ENCODE results near the gene VAMP5. TPM values are rescaled to one million over a fixed set of nuclear protein-coding genes. Genes with fewer than 3 reads are reported as not detected.
A peak's percentile ranks its signal among the peaks of the same experiment; 100 is the strongest.

The VAMP5 gene
- polyA plus RNA-seq, 1 donor = 18.0 TPM

DNA sequence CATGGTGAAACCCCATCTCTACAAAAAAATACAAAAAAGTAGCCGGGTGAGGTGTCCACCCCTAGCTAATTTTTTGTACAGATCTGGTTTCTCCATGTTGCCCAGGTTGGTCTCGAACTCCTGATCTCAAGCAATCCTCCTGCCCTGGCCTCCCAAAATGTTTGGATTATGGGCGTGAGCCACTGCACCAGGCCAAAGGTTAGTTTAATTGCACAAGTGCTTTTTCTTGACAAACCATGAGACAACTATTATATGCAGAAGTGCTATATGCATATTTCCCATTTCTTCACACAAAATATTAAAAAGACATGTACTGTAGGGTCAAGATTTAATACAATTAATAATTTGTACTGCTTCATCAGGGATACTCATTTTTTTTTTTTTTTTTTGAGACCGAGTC, 18.0 kb upstream of the VAMP5 start:
- H3K4me1 ChIP-seq (ENCODE audit: control insufficient read depth, insufficient read depth, low read length) = no peaks in the 10 kb centered on the region
- H3K36me3 ChIP-seq (ENCODE audit: control insufficient read depth, insufficient read depth, low read length) = no peaks in the 10 kb centered on the region
- H3K27me3 ChIP-seq (ENCODE audit: control insufficient read depth, insufficient read depth, low read length) = no peaks in the 10 kb centered on the region
- DNase-seq = no peak
- WGBS (ENCODE audit: insufficient coverage, low lambda C conversion rate) = no CpG with 5 or more reads among the region's 4 CpGs
- H3K27ac ChIP-seq (ENCODE audit: low read length) = no peak overlapping the region
- no peak overlapping the region for H3K4me3 ChIP-seq (ENCODE audit: low read length)
- no peaks in the 10 kb centered on the region for H3K9me3 ChIP-seq (ENCODE audit: control insufficient read depth, low read depth, low read length)

DNA sequence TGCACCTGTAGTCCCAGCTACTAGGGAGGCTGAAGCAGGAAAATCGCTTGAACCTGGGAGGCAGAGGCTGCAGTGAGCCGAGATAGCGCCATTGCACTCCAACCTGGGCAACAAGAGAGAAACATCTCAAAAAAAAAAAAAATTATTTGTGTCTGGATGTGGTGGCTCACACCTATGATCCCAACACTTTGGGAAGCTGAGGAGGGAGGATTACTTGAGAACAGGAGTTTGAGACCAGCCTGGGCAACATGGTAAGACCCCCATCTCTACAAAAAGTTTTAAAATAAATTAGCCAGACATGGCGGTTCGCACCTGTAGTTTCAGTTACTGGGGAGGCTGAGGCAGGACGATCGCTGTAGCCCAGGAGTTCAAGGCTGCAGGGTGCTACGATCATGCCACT, 8.5 kb upstream of the VAMP5 start:
- Histone ChIP-seq H3K27ac (ENCODE audit: low read length) (no peak overlapping the region), H3K27me3 (ENCODE audit: control insufficient read depth, insufficient read depth, low read length) (peaks cover 4% of the 10 kb centered on the region), H3K4me3 (ENCODE audit: low read length) (no peak overlapping the region), H3K4me1 (ENCODE audit: control insufficient read depth, insufficient read depth, low read length) (peaks cover 27% of the 10 kb centered on the region), H3K36me3 (ENCODE audit: control insufficient read depth, insufficient read depth, low read length) (no peaks in the 10 kb centered on the region), H3K9me3 (ENCODE audit: control insufficient read depth, low read depth, low read length) (no peaks in the 10 kb centered on the region)
- WGBS (ENCODE audit: insufficient coverage, low lambda C conversion rate) = 97% methylated on average over 3 of the region's 8 CpGs
- no peak for DNase-seq

DNA sequence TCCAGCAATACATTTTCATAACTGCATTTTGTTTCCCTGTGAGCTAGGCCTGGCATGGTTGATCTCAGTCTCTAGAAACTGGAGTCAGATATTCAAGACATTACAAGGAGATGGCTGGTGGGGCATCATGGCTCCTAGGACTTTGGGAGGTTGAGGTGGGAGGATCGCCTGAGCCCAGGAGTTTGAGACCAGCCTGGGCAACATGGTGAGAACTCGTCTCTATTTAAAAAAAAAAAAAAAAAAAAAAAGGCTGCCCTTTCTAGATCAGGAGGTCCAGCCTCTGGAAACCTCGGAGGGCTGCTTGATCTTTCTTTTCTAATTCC, 7.2 kb upstream of the VAMP5 start:
- Histone ChIP-seq H3K27ac (ENCODE audit: low read length) (peak overlapping the region; percentile 84), H3K9me3 (ENCODE audit: control insufficient read depth, low read depth, low read length) (no peaks in the 10 kb centered on the region), H3K4me3 (ENCODE audit: low read length) (no peak overlapping the region), H3K27me3 (ENCODE audit: control insufficient read depth, insufficient read depth, low read length) (peaks cover 4% of the 10 kb centered on the region), H3K4me1 (ENCODE audit: control insufficient read depth, insufficient read depth, low read length) (peaks cover 27% of the 10 kb centered on the region), H3K36me3 (ENCODE audit: control insufficient read depth, insufficient read depth, low read length) (peaks cover 7% of the 10 kb centered on the region)
- 20% methylated on average over 1 of the region's 3 CpGs for WGBS (ENCODE audit: insufficient coverage, low lambda C conversion rate)
- no peak for DNase-seq

DNA sequence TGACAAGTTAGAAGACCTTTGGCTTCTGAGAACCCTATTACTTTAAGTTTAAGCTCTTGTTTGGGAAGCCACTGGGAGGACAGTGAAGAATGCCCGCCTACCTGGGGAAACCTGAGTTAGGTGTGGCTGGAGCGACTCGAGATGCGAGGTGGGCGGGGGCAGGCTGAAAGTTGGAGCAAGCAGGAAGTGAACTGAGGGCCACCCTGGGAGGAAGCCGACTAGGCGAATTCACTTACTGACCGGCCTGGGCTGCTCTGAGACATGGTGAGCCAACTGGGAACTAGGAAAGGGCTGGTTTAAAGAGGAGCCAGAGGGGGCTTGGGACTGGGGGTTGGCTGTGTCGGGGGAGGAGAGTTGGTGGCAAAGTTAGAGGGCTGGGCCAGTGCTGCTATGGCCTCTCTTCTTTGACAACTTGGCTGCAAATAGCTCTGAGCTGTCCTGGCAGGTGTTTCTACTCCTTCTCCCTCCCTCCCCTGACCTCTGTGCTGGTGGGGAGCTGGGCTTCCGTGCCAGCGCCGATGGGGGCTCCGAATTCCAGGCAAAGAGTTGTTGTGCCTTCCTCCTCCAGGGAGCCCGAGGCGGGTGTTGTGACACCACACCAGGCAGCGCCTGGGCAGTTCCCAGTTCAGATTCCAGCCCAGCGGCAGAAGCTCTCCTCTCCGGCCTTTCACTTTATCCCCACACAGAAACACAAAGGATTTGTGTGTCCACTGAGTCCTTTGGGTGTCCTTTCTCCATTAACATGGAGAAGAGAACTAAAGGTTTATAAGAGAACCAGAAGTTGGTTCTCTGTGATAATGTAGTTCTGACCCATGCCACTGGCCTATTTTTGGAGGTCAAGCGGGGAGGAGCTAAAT, 6.6 kb upstream of the VAMP5 start, which contains the start of gene VAMP8:
TSS of gene VAMP8 (plus strand) at position 201 of the 857 bp plus-strand sequence. CDS start at position 262, 61 bp downstream.
- no peaks in the 10 kb centered on the region for H3K9me3 ChIP-seq (ENCODE audit: control insufficient read depth, low read depth, low read length)
- DNase-seq = peak; percentile 80 to 91
- H3K4me3 ChIP-seq (ENCODE audit: low read length) = peak within 1 kb of the TSS; percentile 63
- H3K27ac ChIP-seq (ENCODE audit: low read length) = peak within 1 kb of the TSS; percentile 84
- H3K27me3 ChIP-seq (ENCODE audit: control insufficient read depth, insufficient read depth, low read length) = no peaks in the 10 kb centered on the region
- WGBS (ENCODE audit: insufficient coverage, low lambda C conversion rate) = no CpG with 5 or more reads among the region's 19 CpGs
- peaks cover 27% of the 10 kb centered on the region for H3K4me1 ChIP-seq (ENCODE audit: control insufficient read depth, insufficient read depth, low read length)
- H3K36me3 ChIP-seq (ENCODE audit: control insufficient read depth, insufficient read depth, low read length) = peaks cover 13% of the 10 kb centered on the region

DNA sequence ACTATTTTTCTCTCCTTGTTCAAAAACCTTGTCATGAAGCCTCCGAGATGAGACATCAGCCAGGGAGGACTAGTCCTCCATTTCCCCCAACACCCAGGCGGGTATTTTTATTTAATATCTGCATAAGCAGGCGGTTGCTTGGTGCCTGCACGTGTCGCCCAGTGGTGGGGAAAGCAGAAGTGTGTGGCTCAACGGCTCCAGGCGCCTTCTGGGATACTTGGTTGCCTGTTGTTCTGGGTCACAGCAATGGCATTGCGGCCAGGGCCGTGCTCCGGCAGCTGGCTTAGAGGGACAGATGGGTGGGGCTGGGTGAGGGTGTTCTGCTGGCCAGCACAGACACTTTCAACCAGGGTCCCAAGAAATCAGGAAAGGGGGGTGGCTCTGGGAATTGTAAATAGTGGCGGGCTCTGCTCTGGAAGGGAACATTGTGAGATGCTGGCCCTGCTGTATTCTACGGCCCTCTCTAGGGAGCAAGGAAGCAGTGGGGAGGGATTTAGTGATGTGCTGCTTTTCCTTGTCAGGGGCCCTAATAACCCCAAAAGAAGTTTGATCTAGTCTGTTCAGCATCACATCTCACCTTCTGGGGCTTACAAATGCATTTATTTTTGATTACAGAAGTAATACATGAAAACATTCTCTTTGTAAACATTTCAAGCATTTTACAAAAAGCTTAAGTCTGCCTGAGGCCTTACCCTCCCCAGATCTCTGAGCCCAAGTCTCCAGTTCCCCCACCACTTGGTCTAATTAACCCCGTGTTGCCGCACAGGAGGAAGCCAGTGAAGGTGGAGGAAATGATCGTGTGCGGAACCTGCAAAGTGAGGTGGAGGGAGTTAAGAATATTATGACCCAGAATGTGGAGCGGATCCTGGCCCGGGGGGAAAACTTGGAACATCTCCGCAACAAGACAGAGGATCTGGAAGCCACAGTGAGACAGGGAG, 5.7 kb upstream of the VAMP5 start:
- peaks cover 27% of the 10 kb centered on the region for H3K4me1 ChIP-seq (ENCODE audit: control insufficient read depth, insufficient read depth, low read length)
- peaks cover 13% of the 10 kb centered on the region for H3K36me3 ChIP-seq (ENCODE audit: control insufficient read depth, insufficient read depth, low read length)
- peak overlapping the region; percentile 63 for H3K4me3 ChIP-seq (ENCODE audit: low read length)
- peak in 1 of 2 donors; percentile 41 for DNase-seq
- H3K27ac ChIP-seq (ENCODE audit: low read length) = peak overlapping the region; percentile 84
- H3K27me3 ChIP-seq (ENCODE audit: control insufficient read depth, insufficient read depth, low read length) = no peaks in the 10 kb centered on the region
- no CpG with 5 or more reads among the region's 19 CpGs for WGBS (ENCODE audit: insufficient coverage, low lambda C conversion rate)
- H3K9me3 ChIP-seq (ENCODE audit: control insufficient read depth, low read depth, low read length) = no peaks in the 10 kb centered on the region

DNA sequence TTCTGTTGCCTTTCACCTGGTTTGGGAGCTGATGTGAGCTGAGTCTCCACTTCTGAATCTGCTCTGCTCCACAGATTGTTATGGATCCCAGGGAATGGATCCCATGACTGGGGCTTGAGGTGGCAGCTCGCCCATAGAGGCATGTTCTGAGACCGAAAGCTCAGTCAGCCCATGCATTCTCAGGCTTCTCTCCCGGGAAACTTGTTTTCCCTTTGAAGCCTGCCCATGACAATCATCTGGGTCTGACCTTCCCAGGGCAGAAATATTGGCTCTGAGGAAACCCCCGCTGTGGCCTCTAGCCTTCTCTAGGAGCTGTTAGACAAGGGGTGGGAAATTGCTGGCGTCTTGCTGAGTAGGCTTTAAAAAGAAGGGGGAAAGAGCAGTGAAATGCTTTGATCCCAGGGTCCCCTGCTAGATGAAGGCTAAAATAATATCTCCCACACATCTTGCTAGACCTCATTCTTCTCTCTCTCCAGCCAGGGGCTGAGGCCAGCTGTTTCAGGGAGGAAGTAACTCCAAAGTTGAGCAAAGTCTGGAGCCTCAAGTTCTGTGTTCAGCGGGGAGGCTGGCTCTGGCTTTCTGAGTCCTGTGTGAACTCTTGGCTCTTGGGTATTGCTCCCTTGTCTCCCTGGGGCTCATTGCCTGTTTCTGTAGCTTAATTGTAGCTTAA, 4.8 kb upstream of the VAMP5 start:
- peaks cover 32% of the 10 kb centered on the region for H3K4me1 ChIP-seq (ENCODE audit: control insufficient read depth, insufficient read depth, low read length)
- no peak overlapping the region for H3K27ac ChIP-seq (ENCODE audit: low read length)
- no peaks in the 10 kb centered on the region for H3K27me3 ChIP-seq (ENCODE audit: control insufficient read depth, insufficient read depth, low read length)
- no peak overlapping the region for H3K4me3 ChIP-seq (ENCODE audit: low read length)
- H3K36me3 ChIP-seq (ENCODE audit: control insufficient read depth, insufficient read depth, low read length) = peaks cover 13% of the 10 kb centered on the region
- H3K9me3 ChIP-seq (ENCODE audit: control insufficient read depth, low read depth, low read length) = no peaks in the 10 kb centered on the region
- WGBS (ENCODE audit: insufficient coverage, low lambda C conversion rate) = no CpG with 5 or more reads among the region's 6 CpGs
- DNase-seq = no peak

DNA sequence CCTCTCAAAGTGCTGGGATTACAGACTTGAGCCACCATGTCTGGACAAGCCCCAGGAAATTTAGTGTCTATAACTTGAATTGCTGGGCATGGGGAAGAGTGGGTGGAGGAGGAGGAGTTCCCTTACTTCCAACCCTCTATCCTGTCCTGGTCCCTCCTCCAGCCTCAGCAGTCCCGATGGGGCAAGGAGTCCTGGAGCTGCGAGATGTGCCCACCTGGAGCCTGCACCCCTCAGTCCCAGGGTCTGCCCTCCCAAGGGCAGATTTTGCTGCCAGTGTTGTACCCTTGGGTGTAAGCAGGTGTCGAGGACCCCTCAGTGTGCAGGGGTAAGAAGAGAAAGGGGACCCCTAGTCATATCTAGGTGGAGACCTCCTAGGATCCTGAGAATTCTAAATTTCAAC, 4.0 kb upstream of the VAMP5 start:
- Histone ChIP-seq H3K4me1 (ENCODE audit: control insufficient read depth, insufficient read depth, low read length) (peaks cover 40% of the 10 kb centered on the region), H3K4me3 (ENCODE audit: low read length) (no peak overlapping the region), H3K9me3 (ENCODE audit: control insufficient read depth, low read depth, low read length) (no peaks in the 10 kb centered on the region), H3K27me3 (ENCODE audit: control insufficient read depth, insufficient read depth, low read length) (no peaks in the 10 kb centered on the region), H3K36me3 (ENCODE audit: control insufficient read depth, insufficient read depth, low read length) (peaks cover 13% of the 10 kb centered on the region), H3K27ac (ENCODE audit: low read length) (no peak overlapping the region)
- DNase-seq = no peak
- WGBS (ENCODE audit: insufficient coverage, low lambda C conversion rate) = no CpG with 5 or more reads among the region's 3 CpGs

DNA sequence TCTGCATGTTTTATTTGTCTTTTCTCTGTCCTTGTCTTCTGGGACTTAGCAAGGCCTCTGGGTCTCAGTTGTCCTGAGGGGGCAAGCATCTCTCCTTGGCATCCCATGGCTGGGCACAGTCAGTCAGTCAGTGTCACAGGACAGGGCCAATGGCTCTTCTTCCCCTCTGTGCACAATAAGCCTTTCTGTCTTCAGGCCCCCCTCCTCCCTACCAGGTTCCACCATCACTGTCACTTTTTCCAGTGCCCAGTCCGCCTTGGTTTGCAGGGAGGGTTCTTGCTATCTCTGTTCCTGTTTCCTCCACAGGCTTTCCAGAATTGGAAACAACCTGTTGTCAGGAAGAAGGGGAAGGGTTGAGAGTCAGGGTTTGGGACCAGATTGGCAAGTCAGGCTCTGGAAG, 1.7 kb upstream of the VAMP5 start:
- Histone ChIP-seq H3K27ac (ENCODE audit: low read length) (no peak overlapping the region), H3K4me1 (ENCODE audit: control insufficient read depth, insufficient read depth, low read length) (peaks cover 38% of the 10 kb centered on the region), H3K36me3 (ENCODE audit: control insufficient read depth, insufficient read depth, low read length) (peaks cover 13% of the 10 kb centered on the region), H3K27me3 (ENCODE audit: control insufficient read depth, insufficient read depth, low read length) (no peaks in the 10 kb centered on the region), H3K9me3 (ENCODE audit: control insufficient read depth, low read depth, low read length) (no peaks in the 10 kb centered on the region), H3K4me3 (ENCODE audit: low read length) (no peak overlapping the region)
- DNase-seq = no peak
- WGBS (ENCODE audit: insufficient coverage, low lambda C conversion rate) = no CpG with 5 or more reads among the region's 1 CpG

DNA sequence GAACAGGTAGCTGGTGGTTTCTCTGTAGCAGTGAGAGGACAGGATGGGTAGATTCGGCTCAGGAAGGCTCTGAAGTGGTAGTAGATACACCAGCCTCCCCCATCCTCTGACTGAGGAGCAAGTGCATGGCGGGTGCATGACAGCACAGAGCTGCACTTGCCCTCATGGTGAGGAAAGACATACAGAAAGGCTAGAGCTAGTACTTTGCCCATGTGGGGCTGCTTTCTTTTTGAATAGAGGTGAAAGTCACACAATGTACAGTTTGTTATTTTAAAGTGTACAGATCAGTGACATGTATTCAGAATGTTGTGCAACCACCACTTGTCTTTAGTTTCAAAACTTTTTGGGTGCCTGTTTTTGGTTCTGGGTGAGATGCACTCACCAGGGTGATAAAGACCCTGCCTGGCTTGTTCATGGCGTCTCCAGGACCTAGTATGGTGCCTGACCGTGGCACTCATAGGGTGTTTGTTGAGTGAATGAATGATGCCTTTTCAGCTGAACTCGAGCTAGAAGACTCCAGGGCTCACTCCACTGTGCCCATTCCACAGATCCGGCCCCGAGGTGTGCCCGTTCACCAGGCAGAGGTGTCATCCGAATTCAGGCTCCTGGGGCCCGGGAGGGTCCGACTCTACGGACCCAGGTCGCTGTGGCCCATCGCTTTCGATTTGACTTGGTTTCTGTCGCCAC, 421 bp upstream of the VAMP5 start:
- Histone ChIP-seq H3K27me3 (ENCODE audit: control insufficient read depth, insufficient read depth, low read length) (no peaks in the 10 kb centered on the region), H3K27ac (ENCODE audit: low read length) (peak overlapping the region; percentile 79), H3K36me3 (ENCODE audit: control insufficient read depth, insufficient read depth, low read length) (peaks cover 13% of the 10 kb centered on the region), H3K9me3 (ENCODE audit: control insufficient read depth, low read depth, low read length) (no peaks in the 10 kb centered on the region), H3K4me3 (ENCODE audit: low read length) (peak overlapping the region; percentile 39), H3K4me1 (ENCODE audit: control insufficient read depth, insufficient read depth, low read length) (peaks cover 32% of the 10 kb centered on the region)
- DNase-seq = peak in 1 of 2 donors; percentile 62
- WGBS (ENCODE audit: insufficient coverage, low lambda C conversion rate) = no CpG with 5 or more reads among the region's 16 CpGs
